MG63 (cell line): Measurements from ENCODE around the gene SPATA16. TPM values are rescaled to one million over a fixed set of nuclear protein-coding genes. Genes with fewer than 3 reads are reported as not detected.

Experiments
- DNase-seq: peaks from one replicate; pipeline ENCODE4 v3.0.0-alpha.2; 2020
- H3K27me3 ChIP-seq: fragments of 250-450 bp; sonication (Bioruptor Pico); 2 replicates; pipeline ENCODE4 v1.5.1; 2020; ENCODE audit warnings: mild to moderate bottlenecking, moderate library complexity
- H3K36me3 ChIP-seq: fragments of 250-450 bp; sonication (Bioruptor Pico); 2 replicates; pipeline ENCODE4 v1.5.1; 2020; ENCODE audit warnings: mild to moderate bottlenecking, moderate library complexity
- H3K4me3 ChIP-seq: fragments of 250-450 bp; sonication (Bioruptor Pico); 2 replicates; pipeline ENCODE4 v1.5.1; 2020; ENCODE audit warnings: mild to moderate bottlenecking, moderate library complexity
- H3K9me3 ChIP-seq: fragments of 250-450 bp; sonication (Bioruptor Pico); 2 replicates; pipeline ENCODE4 v1.5.1; 2020; ENCODE audit warnings: mild to moderate bottlenecking, moderate library complexity
- total RNA-seq: library from RNA; depleted of rRNA; stranded (reverse); fragments of >200 nt; shearing (Covaris generic); gene quantifications from 2 replicates; pipeline ENCODE4 v1.2.3, GENCODE V29; 2014; ENCODE audit warnings: low replicate concordance

The SPATA16 gene
- total RNA-seq, 1 experiment from 2014 or later = not detected

DNA sequence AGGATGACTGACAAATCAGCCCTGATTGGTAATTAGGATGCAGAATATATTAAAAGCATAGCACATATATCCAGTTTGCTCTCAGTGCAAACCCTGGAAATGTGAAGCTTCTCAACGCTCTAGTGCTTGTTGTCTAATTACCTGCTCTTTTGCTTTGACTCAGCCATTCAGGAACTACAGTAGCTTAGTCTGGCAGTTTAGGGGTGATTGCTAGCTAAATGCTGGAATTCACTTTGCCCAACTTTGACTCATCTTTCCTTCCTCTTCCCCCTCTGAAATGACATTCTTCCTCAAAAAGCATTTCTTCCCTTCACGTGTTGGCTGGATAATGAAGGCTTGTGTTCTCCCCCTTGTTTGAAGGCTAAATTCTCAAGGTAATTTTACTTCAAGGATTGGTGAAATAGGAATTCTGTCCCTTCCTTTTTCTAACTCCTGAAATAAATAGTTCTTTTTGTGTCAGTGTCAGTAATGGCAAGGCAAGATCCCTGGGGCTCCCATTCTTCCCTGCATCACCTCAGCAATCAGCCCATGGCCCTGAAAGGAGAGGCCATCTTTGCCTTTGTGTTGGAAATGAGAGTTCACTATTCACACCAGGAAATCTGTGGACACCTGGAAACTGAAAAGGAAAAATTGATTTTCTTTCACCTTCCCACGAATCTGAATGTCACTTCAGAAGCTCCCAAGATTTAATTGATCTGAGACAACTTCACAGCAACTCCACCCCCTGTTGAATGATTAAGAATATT is 286.9 kb downstream of the SPATA16 start:
- no peak for DNase-seq
- H3K36me3 ChIP-seq = no peaks in the 10 kb centered on the region
- peaks cover 31% of the 10 kb centered on the region for H3K27me3 ChIP-seq
- no peak overlapping the region for H3K4me3 ChIP-seq
- H3K9me3 ChIP-seq = no peaks in the 10 kb centered on the region

- DNase-seq = no peak
- no peak overlapping the region for H3K4me3 ChIP-seq
- no peaks in the 10 kb centered on the region for H3K36me3 ChIP-seq
- H3K27me3 ChIP-seq = peaks cover 31% of the 10 kb centered on the region
- no peaks in the 10 kb centered on the region for H3K9me3 ChIP-seq
These were observed 288.0 kb downstream of the SPATA16 start for GRCh38 chr3:172853005-172853404.

DNA sequence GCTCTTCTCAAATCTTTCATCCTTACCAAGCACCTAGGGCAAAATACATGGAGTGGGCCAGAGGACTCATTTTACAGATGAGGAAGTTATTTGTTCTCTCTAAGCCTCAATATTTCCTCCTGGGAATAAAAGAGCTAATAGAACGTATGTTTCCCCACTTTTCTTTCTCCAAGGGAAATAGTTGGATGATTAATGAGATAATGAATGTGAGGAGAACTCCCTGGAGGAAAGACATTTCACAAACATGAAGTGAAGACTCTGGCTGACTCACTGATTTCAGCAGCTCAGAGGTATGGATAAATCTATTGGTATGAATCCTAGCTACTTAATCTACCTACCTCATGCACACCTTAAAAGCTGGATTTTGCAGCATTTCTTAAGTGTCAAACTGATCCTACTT is 292.1 kb downstream of the SPATA16 start:
- no peak for DNase-seq
- peaks cover 20% of the 10 kb centered on the region for H3K27me3 ChIP-seq

DNA sequence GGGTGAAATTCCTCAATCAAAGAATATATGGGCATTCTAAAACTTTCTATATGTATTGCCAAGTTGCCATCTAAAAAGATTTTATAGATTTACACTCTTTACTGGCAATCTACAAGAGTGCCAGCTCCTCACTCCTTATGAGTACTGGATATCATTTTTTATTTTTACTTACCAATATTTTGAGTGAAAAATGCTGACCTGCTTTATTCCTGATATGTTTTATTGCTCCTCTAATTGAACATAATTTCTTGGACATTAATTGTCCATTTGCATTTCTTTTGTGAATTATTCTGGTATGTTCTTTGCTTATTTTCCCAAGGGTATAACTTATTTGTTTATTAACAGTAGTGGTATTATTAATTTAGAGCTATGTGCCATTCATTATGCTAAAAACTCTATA is 293.7 kb downstream of the SPATA16 start:
- H3K9me3 ChIP-seq = no peaks in the 10 kb centered on the region
- peaks cover 17% of the 10 kb centered on the region for H3K27me3 ChIP-seq
- DNase-seq = no peak
- no peaks in the 10 kb centered on the region for H3K36me3 ChIP-seq
- H3K4me3 ChIP-seq = no peak overlapping the region

More for the DNA sequence above, 292.1 kb downstream of the SPATA16 start:
- Histone ChIP-seq H3K9me3 (no peaks in the 10 kb centered on the region), H3K4me3 (no peak overlapping the region), H3K36me3 (no peaks in the 10 kb centered on the region)

DNA sequence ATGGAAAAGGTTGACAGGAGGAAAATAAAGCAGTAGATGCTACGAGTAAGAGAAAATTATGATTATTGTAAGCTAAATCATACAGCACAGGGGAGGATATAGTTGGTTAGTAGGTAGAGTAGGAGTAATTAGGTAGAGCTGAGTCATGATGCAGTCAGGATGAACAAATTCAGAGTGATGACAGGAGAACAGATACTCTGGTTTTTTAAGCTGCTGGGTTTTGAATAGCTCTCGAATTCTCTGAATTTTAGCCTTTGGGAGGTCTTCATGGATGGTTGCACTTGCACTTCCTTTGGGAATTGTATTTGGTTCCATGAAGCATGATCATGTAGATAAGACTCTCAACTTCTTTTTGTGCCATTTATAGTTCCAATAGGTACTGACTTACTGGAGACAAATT is 294.3 kb downstream of the SPATA16 start:
- no peak for DNase-seq
- Histone ChIP-seq H3K9me3 (no peaks in the 10 kb centered on the region), H3K27me3 (peaks cover 17% of the 10 kb centered on the region), H3K36me3 (no peaks in the 10 kb centered on the region), H3K4me3 (no peak overlapping the region)

DNA sequence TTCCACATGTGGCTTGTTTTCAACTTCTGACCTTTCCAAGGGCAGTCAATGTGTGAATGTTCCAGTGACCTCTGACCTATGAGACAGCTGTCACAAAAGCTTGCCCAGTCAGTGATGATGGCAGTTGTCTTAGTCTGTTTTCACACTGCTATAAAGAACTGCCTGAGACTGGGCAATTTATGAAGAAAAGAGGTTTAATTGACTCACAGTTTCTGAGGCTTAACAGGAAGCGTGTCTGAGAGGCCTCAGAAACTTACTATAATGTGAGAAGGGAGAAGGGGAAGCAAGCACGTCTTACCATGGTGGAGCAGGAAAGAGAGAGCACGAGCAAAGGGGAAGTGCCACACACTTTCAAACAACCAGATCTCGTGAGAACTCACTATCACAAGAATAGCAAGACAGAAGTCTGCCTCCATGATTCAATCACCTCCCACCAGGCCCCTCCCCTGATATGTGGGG is 294.9 kb downstream of the SPATA16 start:
- H3K27me3 ChIP-seq = peaks cover 18% of the 10 kb centered on the region
- no peak overlapping the region for H3K4me3 ChIP-seq
- no peak for DNase-seq
- no peaks in the 10 kb centered on the region for H3K9me3 ChIP-seq
- no peaks in the 10 kb centered on the region for H3K36me3 ChIP-seq

DNA sequence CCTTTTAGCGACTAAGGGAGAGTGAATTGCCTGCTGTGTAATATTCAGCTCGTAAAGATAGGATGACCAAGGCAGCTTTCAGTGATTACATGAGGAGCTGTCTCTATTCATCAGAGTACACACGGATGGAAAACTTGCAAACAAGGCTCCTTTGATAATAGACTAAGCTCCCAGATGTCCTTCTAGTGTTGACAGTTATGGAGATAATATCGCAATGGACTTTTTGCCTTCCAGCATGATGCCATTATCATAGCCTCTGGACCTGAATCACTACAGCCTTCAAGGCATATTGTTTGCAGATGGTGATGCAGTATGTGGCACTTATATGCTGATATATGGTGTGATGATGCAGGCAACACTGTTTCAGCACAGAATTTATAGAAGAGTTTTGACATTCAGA is 296.6 kb downstream of the SPATA16 start:
- no peak for DNase-seq
- H3K4me3 ChIP-seq = no peak overlapping the region
- H3K9me3 ChIP-seq = no peaks in the 10 kb centered on the region
- peaks cover 26% of the 10 kb centered on the region for H3K27me3 ChIP-seq
- H3K36me3 ChIP-seq = no peaks in the 10 kb centered on the region

DNA sequence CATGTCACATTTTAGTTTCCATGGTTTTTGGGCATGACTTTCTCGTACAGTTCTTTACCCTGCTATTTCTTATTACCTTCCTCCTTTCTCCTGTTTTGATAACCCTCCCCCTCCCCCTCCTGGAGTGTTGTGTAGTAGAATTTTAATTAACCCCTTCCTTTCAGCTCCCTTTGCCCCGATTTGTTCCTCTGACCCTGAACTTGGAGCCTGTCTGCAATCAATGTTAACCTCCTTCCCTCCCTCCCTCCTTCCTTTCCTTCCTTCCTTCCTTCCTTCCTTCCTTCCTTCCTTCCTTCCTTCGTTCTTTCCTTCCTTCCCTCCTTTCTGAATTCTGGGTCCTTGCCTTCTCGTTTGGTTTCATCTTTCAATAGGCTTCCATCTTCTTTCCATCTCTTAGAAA is 300.1 kb downstream of the SPATA16 start:
- Histone ChIP-seq H3K4me3 (no peak overlapping the region), H3K27me3 (peaks cover 51% of the 10 kb centered on the region), H3K36me3 (no peaks in the 10 kb centered on the region), H3K9me3 (no peaks in the 10 kb centered on the region)
- DNase-seq = no peak

DNA sequence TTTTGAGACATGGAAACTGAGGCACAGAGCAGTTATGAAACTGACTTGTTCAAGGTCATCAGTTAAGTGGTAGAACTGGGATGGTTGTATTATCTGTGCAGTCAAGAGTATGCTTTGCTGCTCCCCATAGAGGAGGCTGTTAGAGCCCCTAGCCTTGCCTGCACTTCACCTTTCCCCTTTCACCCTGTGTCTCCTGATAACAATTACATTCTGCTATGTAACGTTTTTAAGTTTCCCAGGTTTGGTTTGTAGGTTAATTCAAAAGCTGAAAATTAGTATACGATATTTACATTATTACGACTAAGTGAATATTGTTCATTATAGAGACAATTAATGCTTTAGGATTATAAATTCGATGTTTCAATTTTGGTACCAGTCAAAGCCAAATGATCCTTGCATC is 300.6 kb downstream of the SPATA16 start:
- Histone ChIP-seq H3K27me3 (peaks cover 55% of the 10 kb centered on the region), H3K36me3 (no peaks in the 10 kb centered on the region), H3K4me3 (no peak overlapping the region), H3K9me3 (no peaks in the 10 kb centered on the region)
- DNase-seq = no peak

DNA sequence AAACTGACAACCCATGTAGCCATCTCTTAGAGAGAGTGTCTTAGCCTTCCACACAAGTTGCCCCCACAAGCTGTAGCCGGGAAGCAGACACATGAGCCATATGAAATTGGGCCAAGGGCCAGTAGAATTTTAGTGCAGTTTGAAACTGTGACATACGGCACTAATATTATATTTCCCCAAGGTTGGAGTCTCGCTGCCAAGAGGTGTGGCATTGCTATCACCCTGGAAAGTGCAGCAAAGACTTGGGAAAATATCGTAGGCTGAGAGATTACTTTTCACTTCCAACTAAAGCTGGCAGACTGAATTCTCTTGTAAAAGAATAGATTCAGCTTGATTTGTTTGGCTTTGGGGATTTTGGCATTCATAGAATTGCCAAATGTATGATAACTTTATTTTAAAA is 301.4 kb downstream of the SPATA16 start:
- no peak for DNase-seq
- Histone ChIP-seq H3K9me3 (no peaks in the 10 kb centered on the region), H3K36me3 (no peaks in the 10 kb centered on the region), H3K27me3 (peaks cover 58% of the 10 kb centered on the region), H3K4me3 (no peak overlapping the region)
